AG04450 (cell line): ENCODE results near the gene DLX5. TPM values are rescaled to one million over a fixed set of nuclear protein-coding genes. Genes with fewer than 3 reads are reported as not detected.

Source experiments
- CTCF ChIA-PET: fragments of 300-600, 350-600 bp; formaldehyde crosslinking; extraction: SDS; loops from one replicate; lab custom pipeline; 2022; ENCODE audit warnings: antibody characterized with exemption, inconsistent platforms; lab: Charles Lee
- POLR2A ChIA-PET: fragments of 350-600 bp; formaldehyde crosslinking; extraction: SDS; loops from one replicate; lab custom pipeline; 2021; ENCODE audit warnings: antibody characterized with exemption, inconsistent platforms; lab: Yijun Ruan, JAX
- DNase-seq: peaks from one replicate; pipeline ENCODE4 v3.0.0-alpha.2; 2011; ENCODE audit warnings: low read depth, low spot score
- H3K27ac ChIP-seq: one replicate; pipeline ENCODE4 v1.5.1; 2012; ENCODE audit warnings: low read depth, low read length, control low read depth
- H3K27me3 ChIP-seq: one replicate; pipeline ENCODE4 v1.6.0; 2012; ENCODE audit warnings: low read length; ENCODE audit not compliant: control insufficient read depth, insufficient read depth
- H3K4me3 ChIP-seq: 2 replicates; pipeline ENCODE4 v1.5.1; 2011; ENCODE audit warnings: mild to moderate bottlenecking, low read depth, low read length, control low read depth
- H3K9me3 ChIP-seq: 2 replicates; pipeline ENCODE4 v1.5.1; 2012; ENCODE audit warnings: low read length; ENCODE audit not compliant: control insufficient read depth, insufficient read depth
- polyA plus RNA-seq: library from polyadenylated mRNA; depleted of rRNA; stranded (reverse); fragments of >200 nt; gene quantifications from 2 replicates; pipeline ENCODE4 v1.2.3, GENCODE V29; 2011
- TF ChIP-seq, protein P1 (sequence below): IDR thresholded peaks from 2 replicates; pipeline ENCODE4 v1.5.1; 2011; ENCODE audit warnings: low read depth, low read length, control low read depth, inconsistent platforms

The DLX5 gene
- polyA plus RNA-seq, 1 experiment = not detected

DNA sequence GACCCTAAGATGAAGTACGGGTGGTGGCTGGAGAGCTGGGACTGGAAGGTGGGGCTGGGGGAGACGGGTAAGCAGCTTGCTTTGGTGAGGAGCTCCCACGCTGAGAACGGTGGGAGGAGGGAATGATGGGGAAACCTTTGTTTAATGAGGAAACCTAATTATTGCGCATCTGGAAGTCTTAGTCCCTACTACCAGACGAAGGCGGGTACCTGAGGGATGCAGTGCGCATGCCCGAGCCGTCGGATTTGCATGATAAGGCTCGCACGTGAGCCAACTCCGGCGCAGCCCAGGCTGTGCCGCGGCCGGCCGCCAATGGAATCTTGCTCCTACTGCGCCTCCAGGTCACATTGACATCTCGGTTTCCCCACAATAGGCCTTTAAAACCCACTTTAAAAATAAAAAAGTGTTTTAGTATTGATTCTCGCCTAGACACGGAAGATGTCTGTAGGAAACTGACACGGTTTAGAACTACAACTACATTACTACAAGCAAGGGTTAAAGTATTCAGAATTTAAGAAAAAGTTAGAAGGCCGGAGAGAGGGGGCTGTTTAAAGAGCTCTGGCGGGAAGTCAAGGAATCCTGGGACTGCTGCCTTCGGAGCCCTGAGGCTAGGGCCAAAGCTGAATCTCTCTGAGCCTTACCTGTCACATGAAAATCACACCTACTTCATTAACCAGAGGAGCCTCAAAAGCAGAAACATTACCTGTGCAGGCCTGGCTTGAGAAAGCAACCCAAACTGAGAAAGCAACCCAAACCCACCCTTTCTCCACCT lies 31.4 kb downstream of the DLX5 start:
- ChIA-PET POLR2A (no interaction called here), CTCF (no interaction called here)
- no peak for DNase-seq
- Histone ChIP-seq H3K4me3 (no peak overlapping the region), H3K9me3 (peaks cover 7% of the 10 kb centered on the region; the same call in 1 of the 2 replicates), H3K27me3 (peaks cover 70% of the 10 kb centered on the region), H3K27ac (no peak overlapping the region)
- TF ChIP-seq, protein P1, sequence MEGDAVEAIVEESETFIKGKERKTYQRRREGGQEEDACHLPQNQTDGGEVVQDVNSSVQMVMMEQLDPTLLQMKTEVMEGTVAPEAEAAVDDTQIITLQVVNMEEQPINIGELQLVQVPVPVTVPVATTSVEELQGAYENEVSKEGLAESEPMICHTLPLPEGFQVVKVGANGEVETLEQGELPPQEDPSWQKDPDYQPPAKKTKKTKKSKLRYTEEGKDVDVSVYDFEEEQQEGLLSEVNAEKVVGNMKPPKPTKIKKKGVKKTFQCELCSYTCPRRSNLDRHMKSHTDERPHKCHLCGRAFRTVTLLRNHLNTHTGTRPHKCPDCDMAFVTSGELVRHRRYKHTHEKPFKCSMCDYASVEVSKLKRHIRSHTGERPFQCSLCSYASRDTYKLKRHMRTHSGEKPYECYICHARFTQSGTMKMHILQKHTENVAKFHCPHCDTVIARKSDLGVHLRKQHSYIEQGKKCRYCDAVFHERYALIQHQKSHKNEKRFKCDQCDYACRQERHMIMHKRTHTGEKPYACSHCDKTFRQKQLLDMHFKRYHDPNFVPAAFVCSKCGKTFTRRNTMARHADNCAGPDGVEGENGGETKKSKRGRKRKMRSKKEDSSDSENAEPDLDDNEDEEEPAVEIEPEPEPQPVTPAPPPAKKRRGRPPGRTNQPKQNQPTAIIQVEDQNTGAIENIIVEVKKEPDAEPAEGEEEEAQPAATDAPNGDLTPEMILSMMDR = no peak

DNA sequence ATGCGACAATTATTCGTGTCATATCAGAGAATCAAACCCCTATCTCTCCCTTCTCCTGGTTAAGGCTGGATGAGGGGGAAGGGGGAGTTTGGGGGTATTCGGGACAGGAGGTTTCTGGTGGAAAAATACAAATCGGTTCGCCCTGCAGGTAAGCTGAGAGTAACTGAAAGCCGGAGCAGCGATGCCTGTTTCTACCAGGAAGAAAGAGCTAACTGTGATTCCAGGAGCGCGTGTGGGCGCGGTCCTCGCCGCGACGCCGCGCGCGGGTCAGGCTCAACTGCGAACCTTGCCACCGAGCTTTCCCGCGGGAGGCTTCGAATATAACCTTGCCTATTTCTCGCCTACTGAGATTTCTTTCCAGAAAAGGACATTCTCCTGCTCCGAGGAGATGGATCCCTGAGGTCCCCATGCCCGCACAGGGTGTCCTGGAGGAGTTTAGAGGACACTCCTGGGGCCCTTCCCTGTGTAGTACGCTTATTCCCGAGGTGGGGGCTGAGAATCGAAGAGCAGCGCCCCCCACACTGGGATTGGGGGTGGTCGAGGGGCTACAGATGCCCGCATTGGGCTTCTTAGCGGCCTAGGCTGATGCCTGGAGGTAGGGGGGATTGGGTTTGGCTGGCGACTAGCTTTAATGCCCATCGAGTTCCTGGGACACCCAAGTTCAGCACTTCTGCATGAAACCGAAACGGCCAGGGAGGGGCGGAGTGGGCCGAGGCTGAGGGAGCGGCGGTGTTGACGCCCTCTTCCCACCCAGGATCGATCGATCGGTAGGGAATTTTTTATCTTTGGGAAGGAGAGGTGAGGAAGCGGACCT lies 32.2 kb downstream of the DLX5 start:
- H3K27me3 ChIP-seq = peaks cover 64% of the 10 kb centered on the region
- CTCF ChIA-PET = no interaction called here

DNA sequence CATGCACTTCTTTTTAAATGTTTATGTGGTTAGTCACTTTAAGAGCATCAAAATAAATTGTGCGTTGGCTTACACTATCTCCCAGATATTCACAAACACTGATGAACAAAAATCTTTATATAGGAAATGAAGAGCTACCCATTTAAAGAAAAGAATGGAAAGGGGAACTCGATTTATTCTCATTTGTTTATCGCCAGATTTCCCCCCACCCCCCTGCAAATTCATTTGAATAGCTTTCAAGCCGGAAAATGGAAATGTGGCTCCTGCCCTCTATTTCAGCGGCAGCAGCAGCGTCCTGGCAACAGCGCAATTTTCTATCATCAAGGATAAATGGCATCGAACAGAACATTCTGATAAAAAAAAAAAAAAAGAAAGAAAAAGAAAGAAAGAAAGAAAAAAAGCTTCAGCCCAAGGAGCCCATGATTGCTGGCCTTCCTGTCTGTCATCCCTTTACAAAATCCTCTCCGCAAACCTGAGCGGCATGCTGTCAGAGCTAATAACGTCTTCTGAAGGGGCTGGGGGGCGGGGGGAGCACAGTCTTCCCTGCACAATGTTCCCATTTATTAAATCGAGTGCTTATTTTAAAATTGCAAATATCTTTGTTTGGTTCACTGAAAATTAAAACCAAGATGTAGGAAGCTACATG lies 33.0 kb downstream of the DLX5 start:
- no peak overlapping the region for H3K27ac ChIP-seq
- DNase-seq = no peak
- POLR2A ChIA-PET = interaction anchor here (0.6 kb wide), 1 partner anchor 1068 kb away, joined by 4 read pairs; no protein-coding TSS in a partner anchor
- H3K4me3 ChIP-seq = no peak overlapping the region
- CTCF ChIA-PET = no interaction called here
- H3K27me3 ChIP-seq = peaks cover 56% of the 10 kb centered on the region
- TF ChIP-seq, protein P1 = no peak
- peaks cover 7% of the 10 kb centered on the region; the same call in 1 of the 2 replicates for H3K9me3 ChIP-seq

More for the DNA sequence above, 32.2 kb downstream of the DLX5 start:
- Histone ChIP-seq H3K9me3 (peaks cover 7% of the 10 kb centered on the region; the same call in 1 of the 2 replicates), H3K27ac (no peak overlapping the region), H3K4me3 (no peak overlapping the region)
- DNase-seq = no peak
- POLR2A ChIA-PET = no interaction called here
- TF ChIP-seq, protein P1 = no peak

DNA sequence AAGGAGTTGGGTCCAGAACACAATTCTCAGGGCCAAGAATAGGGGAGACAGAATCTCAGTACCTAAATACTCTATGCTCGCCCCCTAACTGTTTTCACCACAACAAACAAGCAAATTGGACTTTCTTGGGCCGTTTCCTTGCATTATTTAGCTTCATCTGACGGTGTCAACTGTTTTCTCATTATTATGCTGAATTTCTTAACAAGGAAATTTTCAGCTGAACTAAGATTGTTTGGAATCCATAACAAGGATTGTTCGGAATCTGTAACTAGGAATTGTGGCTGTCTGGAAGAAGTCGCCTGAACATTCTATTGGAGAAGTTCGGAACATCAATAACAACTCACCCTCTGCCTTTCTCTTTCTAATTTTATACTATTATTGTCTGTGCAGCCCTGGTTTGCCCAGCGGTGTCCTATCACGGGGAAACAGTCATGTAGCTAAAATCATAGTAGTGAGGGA lies 34.7 kb downstream of the DLX5 start:
- DNase-seq = no peak
- Histone ChIP-seq H3K27me3 (peaks cover 51% of the 10 kb centered on the region), H3K9me3 (peaks cover 7% of the 10 kb centered on the region; the same call in 1 of the 2 replicates), H3K4me3 (no peak overlapping the region), H3K27ac (no peak overlapping the region)
- ChIA-PET POLR2A (no interaction called here), CTCF (interaction anchor here (1.2 kb wide), 1 partner anchor 1073 kb away, joined by 3 read pairs; no protein-coding TSS in a partner anchor)
- TF ChIP-seq, protein P1 = no peak
